RWPE1 (cell line): Measurements from ENCODE around the gene BCOR.
A peak's percentile ranks its signal among the peaks of the same experiment; 100 is the strongest.

Experiments
- CTCF ChIA-PET: fragments of 350-600 bp; sonication (Branson Sonifier 250); formaldehyde crosslinking; extraction: SDS; loops from one replicate; lab custom pipeline; 2021; lab: Yijun Ruan, JAX
- POLR2A ChIA-PET: fragments of 400-600 bp; formaldehyde crosslinking; extraction: SDS; loops from one replicate; lab custom pipeline; 2020; ENCODE audit warnings: antibody characterized with exemption; ENCODE audit not compliant: low non-redundant PET; lab: Yijun Ruan, JAX
- DNase-seq: peaks from one replicate; pipeline ENCODE4 v3.0.0; 2012; ENCODE audit warnings: low spot score
- H3K27ac ChIP-seq: fragments of 450-650 bp; 2 replicates; pipeline ENCODE4 v1.5.1; 2017
- TF ChIP-seq, protein P1 (sequence below): fragments of 450-650 bp; conservative IDR thresholded peaks from 2 replicates; pipeline ENCODE4 v1.5.1; 2017; ENCODE audit warnings: low read depth, mild to moderate bottlenecking

The BCOR gene

DNA sequence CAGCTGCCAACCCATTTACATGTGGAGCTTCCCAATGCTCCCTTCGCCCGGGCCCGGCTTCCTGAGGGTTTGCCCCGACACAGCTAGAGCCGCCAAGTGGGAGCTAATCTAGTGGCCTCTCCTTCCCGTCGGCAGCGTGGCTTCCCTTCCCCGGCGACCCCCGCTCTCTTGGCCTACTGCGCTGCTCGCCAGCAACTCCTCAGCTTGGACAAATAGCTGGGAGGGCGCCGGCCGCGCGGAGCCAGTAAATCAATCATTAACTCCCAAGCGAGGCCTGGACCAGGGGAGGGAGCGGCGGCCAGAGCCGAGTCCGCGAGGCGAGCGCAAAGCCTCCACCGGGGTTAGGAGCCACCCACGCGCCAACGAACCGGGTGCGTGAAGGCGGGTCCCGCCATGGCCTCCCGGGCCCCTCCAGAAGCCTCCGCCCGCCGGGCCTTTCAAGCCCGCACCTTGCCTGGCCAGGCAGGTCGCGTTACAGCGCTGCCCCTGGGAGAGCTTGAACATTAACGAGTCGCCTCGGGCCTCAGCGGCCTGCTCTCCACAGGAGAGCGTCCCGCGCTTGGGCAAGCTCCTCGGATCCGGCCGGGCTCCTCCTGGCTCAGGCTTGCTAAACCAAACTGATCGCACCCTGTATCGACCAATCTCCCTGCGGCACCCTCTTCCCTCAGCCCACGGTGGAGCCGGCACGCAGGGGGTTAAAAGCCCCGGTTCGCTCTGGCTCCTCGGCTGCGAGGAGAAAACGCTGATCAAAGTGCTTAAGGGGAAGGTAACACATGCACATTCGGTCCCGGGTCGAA lies 10.6 kb upstream of the BCOR start:
- no peak for DNase-seq
- POLR2A ChIA-PET: no interaction called here
- CTCF ChIA-PET: interaction anchor here (1.0 kb wide), 1 partner anchor 11 kb away, joined by 3 read pairs; the partner anchor contains the start of gene BCOR
- peak overlapping the region; percentile 95 for H3K27ac ChIP-seq
- TF ChIP-seq, protein P1, sequence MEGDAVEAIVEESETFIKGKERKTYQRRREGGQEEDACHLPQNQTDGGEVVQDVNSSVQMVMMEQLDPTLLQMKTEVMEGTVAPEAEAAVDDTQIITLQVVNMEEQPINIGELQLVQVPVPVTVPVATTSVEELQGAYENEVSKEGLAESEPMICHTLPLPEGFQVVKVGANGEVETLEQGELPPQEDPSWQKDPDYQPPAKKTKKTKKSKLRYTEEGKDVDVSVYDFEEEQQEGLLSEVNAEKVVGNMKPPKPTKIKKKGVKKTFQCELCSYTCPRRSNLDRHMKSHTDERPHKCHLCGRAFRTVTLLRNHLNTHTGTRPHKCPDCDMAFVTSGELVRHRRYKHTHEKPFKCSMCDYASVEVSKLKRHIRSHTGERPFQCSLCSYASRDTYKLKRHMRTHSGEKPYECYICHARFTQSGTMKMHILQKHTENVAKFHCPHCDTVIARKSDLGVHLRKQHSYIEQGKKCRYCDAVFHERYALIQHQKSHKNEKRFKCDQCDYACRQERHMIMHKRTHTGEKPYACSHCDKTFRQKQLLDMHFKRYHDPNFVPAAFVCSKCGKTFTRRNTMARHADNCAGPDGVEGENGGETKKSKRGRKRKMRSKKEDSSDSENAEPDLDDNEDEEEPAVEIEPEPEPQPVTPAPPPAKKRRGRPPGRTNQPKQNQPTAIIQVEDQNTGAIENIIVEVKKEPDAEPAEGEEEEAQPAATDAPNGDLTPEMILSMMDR: no peak

DNA sequence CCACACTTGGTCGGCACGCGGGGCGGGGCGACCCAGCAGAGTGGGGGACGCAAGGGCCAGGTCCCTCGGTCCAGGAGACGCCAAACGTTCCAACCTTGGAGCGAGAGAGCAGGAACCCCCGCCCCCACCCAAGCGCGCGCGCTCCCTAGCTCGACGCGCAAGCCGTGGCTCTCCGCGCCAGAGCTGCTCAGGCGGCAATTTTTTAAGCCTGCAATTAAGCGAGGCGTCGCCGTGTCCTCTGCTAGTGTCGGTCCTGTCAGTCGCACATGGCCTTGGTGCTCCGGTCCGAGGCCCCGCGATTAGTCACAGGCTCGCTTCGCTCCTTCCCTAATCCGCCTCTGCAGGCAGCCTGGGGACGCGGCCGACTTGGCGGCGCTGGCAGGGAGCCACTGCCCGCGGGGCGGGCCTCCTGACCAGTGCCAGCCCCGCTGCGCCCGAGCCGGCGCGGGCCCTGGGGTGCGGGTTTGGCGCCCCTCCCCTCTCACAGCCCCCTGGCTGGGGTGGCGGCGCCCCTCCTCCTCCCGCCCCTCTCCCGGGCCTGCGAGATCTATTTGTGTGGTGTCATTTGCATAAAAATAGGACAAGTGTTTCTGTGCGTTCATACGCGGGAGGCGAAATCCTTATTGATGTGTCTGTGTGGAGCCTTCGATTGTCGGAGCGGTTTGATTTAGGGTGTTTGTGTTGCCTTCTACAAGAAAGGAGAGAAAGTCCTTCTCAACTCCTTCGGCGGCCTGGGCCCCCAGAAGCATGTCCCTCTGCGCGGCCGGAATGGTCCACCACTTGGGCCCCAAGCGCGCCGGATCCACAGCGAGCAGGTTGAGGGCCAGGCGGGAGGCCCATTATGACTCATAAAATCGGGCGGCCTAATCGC lies 9.8 kb upstream of the BCOR start:
- CTCF ChIA-PET: interaction anchor here (1.0 kb wide), 1 partner anchor 10 kb away, joined by 3 read pairs; the partner anchor contains the start of gene BCOR
- DNase-seq: no peak
- TF ChIP-seq, protein P1: no peak
- peak overlapping the region; percentile 95 for H3K27ac ChIP-seq
- POLR2A ChIA-PET: no interaction called here

DNA sequence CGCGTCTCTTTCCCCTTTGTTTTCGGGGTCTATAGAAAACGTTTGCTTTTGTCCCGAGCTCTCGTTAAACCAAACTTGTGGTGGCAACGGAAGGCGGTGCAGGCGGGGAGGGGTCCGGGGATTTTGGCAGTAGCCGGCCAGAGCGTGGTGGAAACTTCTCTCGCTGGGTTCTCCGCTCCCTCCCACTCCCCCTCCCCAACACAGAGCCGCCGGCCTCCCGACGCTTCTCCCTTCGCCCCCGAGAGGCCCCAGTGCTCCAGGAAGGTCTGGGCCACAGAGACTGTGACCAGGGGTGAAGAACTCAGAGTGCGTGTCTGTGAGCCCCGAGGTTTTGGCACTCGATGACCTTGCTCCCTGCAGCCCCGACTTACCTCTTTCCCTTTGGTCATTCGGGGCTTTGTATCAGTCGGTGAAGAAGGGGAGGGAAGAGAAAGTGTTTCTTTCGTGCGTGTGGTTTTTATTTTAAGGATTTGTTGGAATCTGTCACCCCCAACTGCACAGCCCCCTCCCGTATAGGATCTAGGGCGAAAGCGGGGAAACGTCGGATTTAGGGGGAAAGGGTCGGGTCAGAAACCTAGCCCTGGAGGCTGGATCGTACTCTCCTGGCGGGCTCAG lies 9.0 kb upstream of the BCOR start:
- POLR2A ChIA-PET: no interaction called here
- TF ChIP-seq, protein P1: no peak
- H3K27ac ChIP-seq: peak overlapping the region; percentile 95
- no peak for DNase-seq
- CTCF ChIA-PET: no interaction called here

DNA sequence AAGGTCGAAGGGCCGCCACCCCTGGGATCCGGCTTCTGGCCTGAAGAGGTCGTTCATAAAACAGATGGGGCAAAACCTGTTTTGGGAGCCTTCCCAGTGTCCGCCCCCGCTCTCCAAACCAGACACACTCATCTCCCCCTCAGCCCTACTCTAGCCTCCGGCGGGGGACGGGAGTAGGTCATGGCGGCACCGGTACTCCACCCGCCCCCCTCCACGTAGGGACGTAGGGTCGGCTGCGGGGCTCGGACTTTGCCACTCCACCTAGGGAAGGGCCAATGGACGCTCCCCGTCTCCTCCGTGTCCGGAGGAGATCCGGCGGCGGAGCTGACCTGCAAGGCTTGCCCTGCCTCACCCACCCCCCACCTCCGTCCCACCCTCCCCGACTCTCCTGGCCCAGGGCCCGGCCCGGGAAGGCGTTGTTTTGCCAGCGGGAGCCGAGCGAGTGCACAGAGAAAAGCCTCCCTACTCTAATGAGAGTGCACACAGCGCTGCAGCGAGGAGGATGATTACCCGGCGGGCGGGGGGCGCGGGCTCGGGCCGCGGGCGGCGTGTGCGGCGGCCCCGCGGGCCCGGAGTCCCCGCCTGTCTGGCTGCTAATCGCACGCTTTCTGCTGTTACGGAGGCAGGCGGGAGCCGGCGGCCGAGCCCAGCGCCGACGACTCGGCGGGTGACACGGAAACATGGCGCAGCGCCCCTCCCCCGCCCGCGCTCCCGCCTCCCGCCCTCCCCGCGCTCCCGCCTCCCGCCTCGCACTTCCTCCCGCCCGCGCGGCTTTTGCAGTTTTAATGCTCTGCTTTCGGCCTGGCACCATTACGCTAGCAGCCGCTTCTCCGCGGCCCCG lies 8.3 kb upstream of the BCOR start:
- H3K27ac ChIP-seq: peak overlapping the region; percentile 95
- ChIA-PET CTCF (no interaction called here), POLR2A (no interaction called here)
- TF ChIP-seq, protein P1: no peak
- no peak for DNase-seq

DNA sequence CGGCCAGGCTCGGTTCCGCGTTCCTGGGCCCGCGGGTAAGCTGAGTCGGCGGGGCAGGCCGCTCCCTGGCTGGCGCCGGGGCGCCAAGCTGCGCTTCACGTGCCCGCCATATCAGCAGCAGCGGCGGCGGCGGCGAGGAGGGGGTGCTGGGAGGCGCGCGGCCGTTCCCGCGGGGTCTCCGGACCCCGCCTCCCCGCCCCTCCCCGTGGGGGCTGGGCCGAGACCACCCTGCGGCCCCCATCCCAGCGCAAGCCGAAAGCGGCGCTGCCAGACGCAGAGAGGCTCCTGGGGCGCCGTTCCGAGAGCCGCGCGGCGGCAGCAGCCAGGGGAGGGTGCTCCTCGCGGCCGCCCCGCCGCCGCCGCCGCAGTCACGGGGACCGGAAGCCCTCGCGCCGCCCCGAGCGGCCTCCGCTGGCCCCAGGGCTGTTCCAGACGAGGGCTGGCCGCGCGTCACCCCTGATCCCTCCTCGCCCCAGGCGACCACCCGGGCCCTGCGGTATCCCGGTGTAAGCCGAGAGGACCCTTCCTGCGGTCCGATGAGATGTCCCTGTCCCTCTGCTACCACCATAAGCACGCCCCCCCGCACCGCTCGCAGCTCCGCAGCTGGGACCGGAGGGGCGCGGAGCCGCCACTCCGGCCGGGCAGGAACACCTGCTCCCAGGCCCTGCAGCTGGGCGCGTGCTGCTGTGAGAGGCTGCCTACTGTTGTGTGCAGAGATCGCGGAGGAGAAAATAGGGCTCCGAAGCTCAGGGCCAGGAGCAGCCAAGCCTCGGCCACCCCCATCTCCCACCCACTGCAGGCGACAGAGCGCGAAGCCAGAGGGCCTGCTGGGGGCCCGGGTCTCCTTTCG lies 7.5 kb upstream of the BCOR start:
- TF ChIP-seq, protein P1: no peak
- ChIA-PET POLR2A (no interaction called here), CTCF (interaction anchor here (0.8 kb wide), 1 partner anchor 58 kb away, joined by 3 read pairs; no protein-coding TSS in a partner anchor)
- DNase-seq: no peak
- peak overlapping the region; percentile 95 for H3K27ac ChIP-seq
